Measurements from ENCODE around the gene UMODL1.

DNA sequence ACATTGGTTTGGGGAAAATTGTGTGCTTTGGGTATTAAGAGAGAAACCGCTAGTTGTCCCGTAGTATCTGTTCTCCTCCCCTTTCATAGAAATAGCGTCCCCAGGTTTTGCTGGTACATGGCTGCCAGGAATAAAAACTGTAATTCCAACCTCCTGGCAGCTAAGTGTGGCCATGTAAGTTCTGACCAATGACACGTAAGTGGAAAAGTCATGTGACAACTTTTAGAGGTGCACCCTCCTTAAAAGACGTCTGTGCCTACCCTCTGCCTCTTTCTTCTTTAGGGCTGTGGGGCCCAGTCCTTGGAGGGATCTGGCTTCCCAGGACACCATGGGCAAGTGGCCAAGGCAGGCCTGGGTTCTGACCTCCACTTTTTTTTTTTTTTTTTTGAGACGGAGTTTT, 59.3 kb downstream of the UMODL1 start:
- TF ChIP-seq CTCF (IDR thresholded peaks at IDR 0.05; ENCODE audit: extremely low read depth in 1 of 2, insufficient read depth in 1 of 2, low read depth in 1 of 2, low read length in 2 of 2) (no peak), JUN (IDR thresholded peaks at IDR 0.05; ENCODE audit: borderline replicate concordance, insufficient read depth, insufficient read length, low read depth) (no peak), EZH2 (IDR thresholded peaks at IDR 0.05; ENCODE audit: borderline replicate concordance, low read depth, low read length, severe bottlenecking) (no peak), POLR2A (IDR thresholded peaks at IDR 0.05; ENCODE audit: low read depth, low read length) (no peak)
- TF ChIP-seq, protein P1, sequence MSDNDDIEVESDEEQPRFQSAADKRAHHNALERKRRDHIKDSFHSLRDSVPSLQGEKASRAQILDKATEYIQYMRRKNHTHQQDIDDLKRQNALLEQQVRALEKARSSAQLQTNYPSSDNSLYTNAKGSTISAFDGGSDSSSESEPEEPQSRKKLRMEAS (IDR thresholded peaks at IDR 0.05; ENCODE audit: insufficient read depth, insufficient read length) = no peak

Measured in endothelial cell of umbilical vein (primary cell).